ENCODE results near the gene GATA6.

Gene GATA6

DNA sequence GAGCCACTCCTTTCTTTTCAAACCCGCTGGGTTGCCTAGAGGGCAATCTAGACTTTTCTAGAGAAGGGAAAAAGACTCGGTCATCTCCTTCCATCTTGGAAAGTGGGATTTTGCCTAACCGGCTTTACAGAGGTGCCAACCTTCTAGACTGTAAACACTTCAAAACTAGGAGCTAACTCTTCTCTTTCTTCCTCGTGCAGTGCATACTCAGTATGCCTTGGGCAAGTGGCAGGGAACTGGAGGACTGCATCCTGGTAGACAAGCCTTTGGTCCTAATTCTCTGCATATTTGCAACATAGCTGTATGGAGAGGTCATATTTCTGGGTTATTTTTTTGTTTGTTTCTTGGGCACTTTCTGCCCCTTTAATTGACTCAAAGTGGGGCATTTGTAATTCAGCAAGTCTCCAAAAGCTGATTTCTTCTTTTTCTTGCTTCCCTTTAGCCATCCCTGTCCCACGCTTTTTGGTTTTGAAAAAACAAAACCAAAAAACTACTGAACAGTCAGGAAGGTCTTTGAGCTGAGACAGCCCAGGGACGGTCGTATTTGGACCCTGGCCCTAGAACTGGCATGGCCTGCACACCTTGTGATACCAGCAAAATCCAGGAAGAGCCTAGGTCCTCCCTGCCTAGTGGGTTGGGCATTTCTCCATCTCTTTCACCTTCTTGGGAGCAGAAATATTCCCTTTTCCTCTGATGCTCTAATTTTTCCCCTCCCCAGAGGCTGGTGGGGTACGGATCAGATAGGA lies 5.8 kb upstream of the GATA6 start:
- Histone ChIP-seq H3K4me3 (ENCODE audit: low read depth, low read length) (no peak overlapping the region), H3K27me3 (replicated peaks) (peaks cover 66% of the 10 kb centered on the region), H3K27ac (no peak overlapping the region), H3K36me3 (replicated peaks) (no peaks in the 10 kb centered on the region)
- in situ Hi-C loops (cut with HindIII; ENCODE audit: low pct_ligation_motif_present, low sequenced_read_pairs), result no loop called here
- TF ChIP-seq, protein P1, sequence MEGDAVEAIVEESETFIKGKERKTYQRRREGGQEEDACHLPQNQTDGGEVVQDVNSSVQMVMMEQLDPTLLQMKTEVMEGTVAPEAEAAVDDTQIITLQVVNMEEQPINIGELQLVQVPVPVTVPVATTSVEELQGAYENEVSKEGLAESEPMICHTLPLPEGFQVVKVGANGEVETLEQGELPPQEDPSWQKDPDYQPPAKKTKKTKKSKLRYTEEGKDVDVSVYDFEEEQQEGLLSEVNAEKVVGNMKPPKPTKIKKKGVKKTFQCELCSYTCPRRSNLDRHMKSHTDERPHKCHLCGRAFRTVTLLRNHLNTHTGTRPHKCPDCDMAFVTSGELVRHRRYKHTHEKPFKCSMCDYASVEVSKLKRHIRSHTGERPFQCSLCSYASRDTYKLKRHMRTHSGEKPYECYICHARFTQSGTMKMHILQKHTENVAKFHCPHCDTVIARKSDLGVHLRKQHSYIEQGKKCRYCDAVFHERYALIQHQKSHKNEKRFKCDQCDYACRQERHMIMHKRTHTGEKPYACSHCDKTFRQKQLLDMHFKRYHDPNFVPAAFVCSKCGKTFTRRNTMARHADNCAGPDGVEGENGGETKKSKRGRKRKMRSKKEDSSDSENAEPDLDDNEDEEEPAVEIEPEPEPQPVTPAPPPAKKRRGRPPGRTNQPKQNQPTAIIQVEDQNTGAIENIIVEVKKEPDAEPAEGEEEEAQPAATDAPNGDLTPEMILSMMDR (IDR thresholded peaks at IDR 0.05; ENCODE audit: low read depth, low read length, missing control alignments), result no peak
- no peak for DNase-seq

DNA sequence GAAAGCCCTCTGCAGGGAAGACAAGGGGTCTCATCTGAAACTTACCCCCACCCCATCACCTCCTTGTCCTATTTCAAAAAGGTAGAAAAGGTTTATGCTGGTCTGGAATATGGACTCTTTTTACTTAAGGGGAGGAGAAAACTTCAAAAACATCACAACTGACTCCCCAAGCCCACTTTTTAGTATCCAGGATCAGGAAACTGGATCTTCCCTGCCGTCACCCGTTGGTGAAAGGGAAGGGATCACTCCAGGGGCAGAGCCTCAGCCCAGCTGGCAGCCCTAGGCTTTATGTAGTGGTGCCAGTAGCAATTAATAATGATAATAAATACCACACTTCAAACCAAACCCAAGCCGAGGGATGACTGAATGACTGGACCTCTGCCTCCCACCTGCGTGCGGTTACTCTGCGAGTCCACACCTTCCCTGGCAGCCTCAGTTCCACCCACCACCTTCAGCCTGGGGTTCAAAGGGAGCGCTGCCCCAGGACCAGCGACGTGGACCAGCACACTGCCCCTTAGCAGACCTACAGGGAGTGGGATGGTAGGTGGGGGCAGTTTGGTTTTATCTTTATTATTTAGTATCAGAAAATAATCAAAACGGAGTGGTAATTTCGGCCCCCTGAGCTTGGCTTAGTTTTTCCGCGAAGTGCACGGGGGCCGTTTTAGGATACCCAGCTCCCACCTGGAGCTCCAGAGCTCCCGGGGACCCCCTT lies 4.9 kb upstream of the GATA6 start:
- TF ChIP-seq, protein P1 (IDR thresholded peaks at IDR 0.05; ENCODE audit: low read depth, low read length, missing control alignments), result no peak
- Histone ChIP-seq H3K27me3 (replicated peaks) (peaks cover 67% of the 10 kb centered on the region), H3K36me3 (replicated peaks) (no peaks in the 10 kb centered on the region), H3K27ac (no peak overlapping the region), H3K4me3 (ENCODE audit: low read depth, low read length) (no peak overlapping the region)
- no peak for DNase-seq
- in situ Hi-C loops (cut with HindIII; ENCODE audit: low pct_ligation_motif_present, low sequenced_read_pairs), result no loop called here

DNA sequence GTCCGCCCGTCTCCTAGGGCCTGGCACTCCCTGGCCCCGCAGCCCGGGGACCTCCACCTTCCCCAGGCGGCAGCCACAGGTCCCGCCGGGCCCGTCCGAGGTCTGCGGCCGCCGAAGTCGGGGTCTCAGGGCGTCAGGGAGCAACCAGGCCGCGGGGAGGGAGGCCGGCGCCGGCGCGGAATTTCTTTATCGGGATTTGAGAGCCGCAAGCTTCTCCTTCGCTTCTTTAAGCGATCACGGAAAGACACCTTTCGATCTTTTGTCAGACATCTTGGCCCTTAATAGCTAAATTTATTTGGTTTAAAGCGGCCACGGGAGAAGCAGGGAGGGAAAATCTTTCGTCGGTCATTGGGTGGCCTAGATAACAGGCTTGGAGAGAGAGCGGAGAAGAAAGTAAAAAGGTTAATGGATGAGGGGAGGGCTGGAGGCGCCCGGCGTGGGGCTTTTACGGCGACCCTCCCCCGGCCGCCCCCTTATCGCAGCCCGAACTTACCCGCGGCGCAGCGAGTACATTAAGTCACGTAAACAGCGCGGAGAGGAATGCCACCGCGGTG lies 4.3 kb upstream of the GATA6 start:
- H3K27me3 ChIP-seq (replicated peaks), result peaks cover 63% of the 10 kb centered on the region
- H3K4me3 ChIP-seq (ENCODE audit: low read depth, low read length), result no peak overlapping the region
- DNase-seq, result no peak
- H3K27ac ChIP-seq, result no peak overlapping the region
- H3K36me3 ChIP-seq (replicated peaks), result no peaks in the 10 kb centered on the region
- TF ChIP-seq, protein P1 (IDR thresholded peaks at IDR 0.05; ENCODE audit: low read depth, low read length, missing control alignments), result no peak
- in situ Hi-C loops (cut with HindIII; ENCODE audit: low pct_ligation_motif_present, low sequenced_read_pairs), result no loop called here

DNA sequence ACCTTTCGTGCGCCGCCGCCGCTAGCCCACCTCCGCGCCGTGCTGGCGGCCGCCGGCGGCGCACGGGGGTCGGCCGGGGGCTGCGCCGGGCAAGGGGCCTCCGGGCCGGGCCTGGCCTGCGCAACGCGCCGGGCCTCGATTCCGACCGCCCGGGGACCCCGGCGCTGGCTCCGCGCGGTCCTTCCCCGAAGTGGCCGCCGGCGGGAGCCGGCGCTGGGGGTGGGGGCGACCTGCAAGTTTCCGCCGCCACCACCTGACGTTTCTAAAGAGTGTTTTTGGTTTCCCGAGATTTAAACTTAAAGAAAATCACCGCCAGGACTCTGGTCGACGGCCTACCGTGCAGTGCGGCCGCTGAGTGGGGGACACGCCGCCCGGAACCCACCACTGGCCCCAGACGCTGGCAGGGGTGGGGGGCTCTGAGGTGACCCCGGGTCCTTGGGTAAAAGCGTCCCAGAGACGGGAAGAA lies 3.8 kb upstream of the GATA6 start:
- Histone ChIP-seq H3K27ac (no peak overlapping the region), H3K36me3 (replicated peaks) (no peaks in the 10 kb centered on the region), H3K27me3 (replicated peaks) (peaks cover 60% of the 10 kb centered on the region), H3K4me3 (ENCODE audit: low read depth, low read length) (no peak overlapping the region)
- in situ Hi-C loops (cut with HindIII; ENCODE audit: low pct_ligation_motif_present, low sequenced_read_pairs), result no loop called here
- TF ChIP-seq, protein P1 (IDR thresholded peaks at IDR 0.05; ENCODE audit: low read depth, low read length, missing control alignments), result no peak
- DNase-seq, result no peak

DNA sequence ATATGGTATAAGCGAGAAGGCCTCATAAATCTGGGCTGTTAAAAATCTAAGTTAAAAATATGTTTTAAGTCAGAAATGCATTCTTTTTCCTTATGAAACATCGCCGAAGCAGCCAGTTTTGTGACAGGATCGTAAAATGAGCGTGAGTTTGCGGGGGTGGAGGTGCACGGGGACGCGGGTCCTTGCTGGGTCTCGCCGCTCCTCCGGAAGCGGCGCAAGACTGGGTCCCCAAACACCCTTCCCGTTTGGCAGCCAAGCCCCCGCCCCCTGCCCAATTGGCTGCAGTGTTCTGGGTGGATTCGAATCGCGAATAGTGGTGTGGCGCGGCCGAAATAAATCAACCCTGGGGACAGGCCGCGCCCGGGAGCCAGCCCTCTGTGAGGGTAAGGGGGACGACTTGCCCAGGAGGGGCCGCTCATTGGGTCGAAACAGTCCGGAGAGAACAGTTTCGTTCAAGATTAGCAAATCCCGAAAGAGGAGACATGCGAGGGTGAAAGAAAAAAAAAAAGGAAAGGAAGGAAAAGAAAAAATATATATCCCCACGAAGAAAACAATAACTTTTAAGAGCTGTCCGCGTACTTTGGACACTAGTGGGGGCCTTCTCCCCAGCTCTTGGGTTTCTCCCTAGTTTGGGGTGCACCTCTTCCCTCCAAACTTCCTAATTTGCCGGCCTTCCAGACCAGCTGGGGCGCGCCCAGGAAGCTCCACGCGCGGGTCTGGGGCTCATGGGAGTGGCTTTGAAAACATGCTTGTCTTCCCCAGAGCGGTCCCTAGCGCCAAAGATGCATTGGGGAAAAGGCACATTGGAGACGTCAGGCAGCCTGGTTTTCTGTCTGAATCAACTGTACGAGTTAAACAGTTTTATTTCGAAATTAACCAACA lies 3.1 kb upstream of the GATA6 start:
- TF ChIP-seq, protein P1 (IDR thresholded peaks at IDR 0.05; ENCODE audit: low read depth, low read length, missing control alignments), result no peak
- H3K4me3 ChIP-seq (ENCODE audit: low read depth, low read length), result no peak overlapping the region
- H3K36me3 ChIP-seq (replicated peaks), result peaks cover 4% of the 10 kb centered on the region
- no peak for DNase-seq
- in situ Hi-C loops (cut with HindIII; ENCODE audit: low pct_ligation_motif_present, low sequenced_read_pairs), result no loop called here
- no peak overlapping the region for H3K27ac ChIP-seq
- H3K27me3 ChIP-seq (replicated peaks), result peaks cover 53% of the 10 kb centered on the region

All from brain microvascular endothelial cell (primary cell).